CD4-positive, alpha-beta T cell (primary cell): Measurements from ENCODE around the gene S100A2. TPM values are rescaled to one million over a fixed set of nuclear protein-coding genes. Genes with fewer than 3 reads are reported as not detected.

Experiments
- ATAC-seq: fragments of 200-7000 bp; cut with Tn5 transposase; one replicate; pipeline ENCODE4 v1.10.0; 2022; ENCODE audit warnings: mild to moderate bottlenecking; ENCODE audit not compliant: poor library complexity
- CTCF ChIA-PET: fragments of 350-600 bp; sonication (Branson Sonifier 250); formaldehyde crosslinking; loops from one replicate; lab custom pipeline; 2021; ENCODE audit warnings: antibody characterized with exemption, inconsistent platforms; lab: Charles Lee
- POLR2A ChIA-PET: fragments of 350-600 bp; sonication (Branson Sonifier 250); formaldehyde crosslinking; loops from one replicate; lab custom pipeline; 2021; ENCODE audit warnings: antibody characterized with exemption, inconsistent platforms; lab: Charles Lee
- DNase-seq, 14 experiments: peaks; one replicate each; pipeline ENCODE4 v3.0.0-alpha.2; 2013 to 2020; ENCODE audit warnings: mixed read lengths in 2 of 14
- H3K27ac ChIP-seq, 2 donors: one replicate each; pipeline versions ENCODE4 v1.5.1 to v1.7.0; 2013; ENCODE audit warnings: low read length in 2 of 2, low read depth in 1 of 2, mild to moderate bottlenecking in 1 of 2
- H3K27me3 ChIP-seq, 2 experiments: 1 replicate in 1 of 2; 2 replicates in 1 of 2; pipeline versions ENCODE4 v1.6.1 to v1.7.0; 2013; ENCODE audit warnings: low read length in 2 of 2, control low read depth in 1 of 2, mild to moderate bottlenecking in 1 of 2, moderate library complexity in 1 of 2; ENCODE audit not compliant: insufficient read depth in 2 of 2, control insufficient read depth in 1 of 2
- H3K36me3 ChIP-seq: one replicate; pipeline ENCODE4 v1.6.1; 2013; ENCODE audit warnings: low read length, control low read depth; ENCODE audit not compliant: insufficient read depth
- H3K4me1 ChIP-seq: one replicate; pipeline ENCODE4 v1.6.1; 2013; ENCODE audit warnings: low read length, control low read depth; ENCODE audit not compliant: insufficient read depth
- H3K4me3 ChIP-seq: one replicate; pipeline ENCODE4 v1.5.1; 2013; ENCODE audit warnings: mild to moderate bottlenecking, low read length, moderate library complexity
- H3K9me3 ChIP-seq, 2 experiments: 1 replicate in 1 of 2; 2 replicates in 1 of 2; pipeline versions ENCODE4 v1.6.1 to v1.7.0; 2013; ENCODE audit warnings: low read length in 2 of 2, mild to moderate bottlenecking in 2 of 2, control low read depth in 1 of 2, moderate library complexity in 1 of 2; ENCODE audit not compliant: control insufficient read depth in 1 of 2, insufficient read depth in 1 of 2
- H3K27ac Mint-ChIP-seq: one replicate; pipeline ENCODE4 v1.8.0; 2020; ENCODE audit warnings: mixed read lengths
- H3K27me3 Mint-ChIP-seq: one replicate; pipeline ENCODE4 v1.8.0; 2021; ENCODE audit warnings: mixed read lengths
- H3K36me3 Mint-ChIP-seq: one replicate; pipeline ENCODE4 v1.8.0; 2021; ENCODE audit warnings: low read depth, mixed read lengths
- H3K4me1 Mint-ChIP-seq: one replicate; pipeline ENCODE4 v1.8.0; 2021; ENCODE audit warnings: low read depth, mixed read lengths
- H3K4me3 Mint-ChIP-seq: one replicate; pipeline ENCODE4 v1.8.0; 2020; ENCODE audit warnings: mild to moderate bottlenecking, mixed read lengths
- H3K9me3 Mint-ChIP-seq: one replicate; pipeline ENCODE4 v1.8.0; 2020; ENCODE audit warnings: mixed read lengths
- CTCF ChIP-seq: fragments of 200-600 bp; IDR thresholded peaks from one replicate; pipeline ENCODE4 v1.8.0; 2022; ENCODE audit warnings: antibody characterized with exemption, mild to moderate bottlenecking
- intact Hi-C, 2 experiments: fragments of 100-400 bp; cut with DNase I in 1 of 2; cut with micrococcal nuclease in 1 of 2; formaldehyde crosslinking; loops; one replicate each; pipeline versions ENCODE4 v1.15.1 to v1.9.0; 2023 to 2025; cut with DNase I, micrococcal nuclease
- total RNA-seq, 174 experiments: library from RNA in 2 of 174; stranded (reverse) in 2 of 174; gene quantifications; one replicate each; pipeline ENCODE4 v1.2.3 and lab custom pipeline; 2021 to 2026

The S100A2 gene
- total RNA-seq, 2 experiments from 2014 or later = not detected

GRCh38 chr1:153557877-153558276, 7.8 kb downstream of the S100A2 start:
- TF ChIP-seq CTCF = no peak
- ATAC-seq (no peak), DNase-seq (no peak)
- Mint-ChIP-seq H3K4me3 (no peak overlapping the region), H3K27ac (no peak overlapping the region), H3K9me3 (no peaks in the 10 kb centered on the region), H3K27me3 (no peaks in the 10 kb centered on the region), H3K36me3 (no peaks in the 10 kb centered on the region), H3K4me1 (no peaks in the 10 kb centered on the region)
- Histone ChIP-seq H3K9me3 (no peaks in the 10 kb centered on the region), H3K27ac (no peak overlapping the region), H3K27me3 (no peaks in the 10 kb centered on the region), H3K4me1 (peaks cover 3% of the 10 kb centered on the region), H3K4me3 (no peak overlapping the region), H3K36me3 (no peaks in the 10 kb centered on the region)
- ChIA-PET CTCF (interaction anchor here (0.6 kb wide), 1 partner anchor 38 kb away, joined by 5 read pairs; no protein-coding TSS in a partner anchor), POLR2A (interaction anchor here (0.7 to 1.0 kb wide), 2 partner anchors 11 to 12 kb away, joined by 3 read pairs; partner anchors contain the start of gene S100A4)
- intact Hi-C loops = no loop called here

- Histone ChIP-seq H3K36me3 (no peaks in the 10 kb centered on the region), H3K27ac (no peak overlapping the region), H3K9me3 (no peaks in the 10 kb centered on the region), H3K4me3 (no peak overlapping the region), H3K4me1 (peaks cover 3% of the 10 kb centered on the region), H3K27me3 (no peaks in the 10 kb centered on the region)
- Mint-ChIP-seq H3K27me3 (no peaks in the 10 kb centered on the region), H3K4me1 (no peaks in the 10 kb centered on the region), H3K4me3 (no peak overlapping the region), H3K27ac (no peak overlapping the region), H3K9me3 (no peaks in the 10 kb centered on the region), H3K36me3 (no peaks in the 10 kb centered on the region)
- no peak for DNase-seq
- ATAC-seq = no peak
- TF ChIP-seq CTCF = no peak
- intact Hi-C loops = no loop called here
- POLR2A ChIA-PET = no interaction called here
- CTCF ChIA-PET = interaction anchor here (0.7 kb wide), 1 partner anchor 103 kb away, joined by 4 read pairs; no protein-coding TSS in a partner anchor
Observed at GRCh38 chr1:153556348-153556747, 9.3 kb downstream of the S100A2 start.

GRCh38 chr1:153553830-153554541, 11.7 kb downstream of the S100A2 start:
- H3K4me1 ChIP-seq = peaks cover 11% of the 10 kb centered on the region
- Mint-ChIP-seq H3K4me3 (no peak overlapping the region), H3K36me3 (no peaks in the 10 kb centered on the region), H3K4me1 (peaks cover under 1% of the 10 kb centered on the region), H3K27ac (no peak overlapping the region), H3K27me3 (no peaks in the 10 kb centered on the region), H3K9me3 (no peaks in the 10 kb centered on the region)
- ATAC-seq (no peak), DNase-seq (peak in 1 of 14 experiments; percentile 46)
- ChIA-PET CTCF (interaction anchor here (1.6 kb wide), 1 partner anchor 14 kb away, joined by 3 read pairs; no protein-coding TSS in a partner anchor), POLR2A (interaction anchor here (2.0 to 2.2 kb wide), 2 partner anchors 9 to 20 kb away, joined by 5 to 10 read pairs; partner anchors contain the start of gene S100A4)
- intact Hi-C loops = no loop called here
- H3K9me3 ChIP-seq = no peaks in the 10 kb centered on the region
- H3K4me3 ChIP-seq = no peak overlapping the region
- TF ChIP-seq CTCF = no peak
- H3K27ac ChIP-seq = no peak overlapping the region
- no peaks in the 10 kb centered on the region for H3K27me3 ChIP-seq
- H3K36me3 ChIP-seq = no peaks in the 10 kb centered on the region
